ENCODE data around the gene IFNL3. TPM values are rescaled to one million over a fixed set of nuclear protein-coding genes. Genes with fewer than 3 reads are reported as not detected.

The IFNL3 gene
- total and polyA plus RNA-seq, 10 donors, result not detected

- no peaks in the 10 kb centered on the region for H3K36me3 ChIP-seq
- peaks cover 0 to 5% (median 0%) of the 10 kb centered on the region in 6 donors for H3K4me1 ChIP-seq
- no peak overlapping the region for H3K27ac ChIP-seq
- H3K9me3 ChIP-seq, result no peaks in the 10 kb centered on the region
- no peak overlapping the region for H3K4me3 ChIP-seq
- TF ChIP-seq CTCF (IDR thresholded peaks at IDR 0.05 in 8 of 11, conservative IDR thresholded peaks at IDR 0.05 in 3 of 11) (no peak), POLR2A (IDR thresholded peaks at IDR 0.05) (no peak), POLR2AphosphoS5 (IDR thresholded peaks at IDR 0.05) (no peak)
- intact Hi-C loops (cut with DNase I; ENCODE audit: low total_unique reads), result no loop called here
- peaks cover 0 to 47% (median 31%) of the 10 kb centered on the region in 7 donors for H3K27me3 ChIP-seq (replicated peaks in 1 of 7)
- WGBS, 5 donors, result 80 to 90% (median 85%) methylated on average over 6 of the region's 6 CpGs
- DNase-seq, result no peak
Measured at GRCh38 chr19:39206122-39206521, 38.7 kb downstream of the IFNL3 start.

- intact Hi-C loops (cut with DNase I; ENCODE audit: low total_unique reads), result no loop called here
- Histone ChIP-seq H3K4me1 (peaks cover 0 to 5% (median 0%) of the 10 kb centered on the region in 6 donors), H3K27me3 (replicated peaks in 1 of 7) (peaks cover 0 to 54% (median 32%) of the 10 kb centered on the region in 7 donors), H3K36me3 (no peaks in the 10 kb centered on the region), H3K27ac (no peak overlapping the region), H3K4me3 (no peak overlapping the region), H3K9me3 (no peaks in the 10 kb centered on the region)
- no peak for DNase-seq
- 80 to 91% (median 83%) methylated on average over 3 of the region's 3 CpGs for WGBS, 5 donors
- TF ChIP-seq CTCF (IDR thresholded peaks at IDR 0.05 in 8 of 11, conservative IDR thresholded peaks at IDR 0.05 in 3 of 11) (no peak), POLR2AphosphoS5 (IDR thresholded peaks at IDR 0.05) (no peak), POLR2A (IDR thresholded peaks at IDR 0.05) (no peak)
Measured at GRCh38 chr19:39205449-39205764, 39.4 kb downstream of the IFNL3 start.

- Histone ChIP-seq H3K27me3 (replicated peaks in 1 of 7) (peaks cover 0 to 71% (median 40%) of the 10 kb centered on the region in 7 donors), H3K9me3 (no peaks in the 10 kb centered on the region), H3K4me3 (no peak within 1 kb of the TSS), H3K36me3 (no peaks in the 10 kb centered on the region), H3K4me1 (peaks cover 0 to 5% (median 0%) of the 10 kb centered on the region in 6 donors), H3K27ac (no peak within 1 kb of the TSS)
- 23 to 32% (median 26%) methylated on average over 36 to 57 of the region's 57 CpGs for WGBS, 5 donors
- no peak for DNase-seq
- TF ChIP-seq POLR2A (IDR thresholded peaks at IDR 0.05) (no peak), POLR2AphosphoS5 (IDR thresholded peaks at IDR 0.05) (no peak), CTCF (IDR thresholded peaks at IDR 0.05 in 8 of 11, conservative IDR thresholded peaks at IDR 0.05 in 3 of 11) (no peak)
- intact Hi-C loops (cut with DNase I; ENCODE audit: low total_unique reads), result no loop called here
Measured at GRCh38 chr19:39203372-39204341, 41.1 kb downstream of the IFNL3 start, which contains the start of gene SYCN. Gene SYCN (minus strand): TSS chr19:39204263. CDS start chr19:39204254, 9 bp downstream.

- intact Hi-C loops (cut with DNase I; ENCODE audit: low total_unique reads), result no loop called here
- H3K27me3 ChIP-seq (replicated peaks in 1 of 7), result peaks cover 0 to 76% (median 47%) of the 10 kb centered on the region in 7 donors
- 89 to 100% (median 93%) methylated on average over 1 of the region's 1 CpG for WGBS, 5 donors
Measured at GRCh38 chr19:39202998-39203355, 41.8 kb downstream of the IFNL3 start.

More at GRCh38 chr19:39202998-39203355, 41.8 kb downstream of the IFNL3 start:
- no peak overlapping the region for H3K4me3 ChIP-seq
- H3K36me3 ChIP-seq, result no peaks in the 10 kb centered on the region
- peaks cover 0 to 5% (median 0%) of the 10 kb centered on the region in 6 donors for H3K4me1 ChIP-seq
- H3K9me3 ChIP-seq, result no peaks in the 10 kb centered on the region
- TF ChIP-seq POLR2A (IDR thresholded peaks at IDR 0.05), result no peak
- TF ChIP-seq POLR2AphosphoS5 (IDR thresholded peaks at IDR 0.05), result no peak
- TF ChIP-seq CTCF (IDR thresholded peaks at IDR 0.05 in 8 of 11, conservative IDR thresholded peaks at IDR 0.05 in 3 of 11), result no peak
- H3K27ac ChIP-seq, result no peak overlapping the region
- no peak for DNase-seq
